ENCODE results near the gene BMP7.
"Not testable (repeated sequence)": the region's sequence is repeated elsewhere in the genome, so short reads cannot be mapped to it uniquely, and the experiment has no call there.

BMP7 gene

GRCh38 chr20:57163041-57163440 is 103.4 kb downstream of the BMP7 start:
- DNase-seq, result no peak

- DNase-seq, result no peak
These were observed 104.1 kb downstream of the BMP7 start for GRCh38 chr20:57162362-57162652.

- no peak for DNase-seq
These were observed 104.7 kb downstream of the BMP7 start for GRCh38 chr20:57161478-57162361.

GRCh38 chr20:57160985-57161384 is 105.5 kb downstream of the BMP7 start:
- DNase-seq, result no peak

GRCh38 chr20:57159945-57160610 is 106.4 kb downstream of the BMP7 start:
- no peak for DNase-seq

GRCh38 chr20:57159193-57159851 is 107.1 kb downstream of the BMP7 start:
- DNase-seq, result no peak

- DNase-seq, result no peak
These were observed 108.0 kb downstream of the BMP7 start for GRCh38 chr20:57158474-57158873.

- DNase-seq, result not testable (repeated sequence)
These were observed 108.7 kb downstream of the BMP7 start for GRCh38 chr20:57157787-57158186.

- no peak for DNase-seq
These were observed 109.2 kb downstream of the BMP7 start for GRCh38 chr20:57157106-57157691.

GRCh38 chr20:57156011-57156729 is 110.3 kb downstream of the BMP7 start:
- DNase-seq, result no peak

- DNase-seq, result no peak
These were observed 111.0 kb downstream of the BMP7 start for GRCh38 chr20:57155415-57155814.

GRCh38 chr20:57153238-57153905 is 113.1 kb downstream of the BMP7 start:
- DNase-seq, result no peak

- no peak for DNase-seq
These were observed 113.9 kb downstream of the BMP7 start for GRCh38 chr20:57152557-57152956.

- DNase-seq, result no peak
These were observed 115.9 kb downstream of the BMP7 start for GRCh38 chr20:57150559-57150958.

- no peak for DNase-seq
These were observed 118.2 kb downstream of the BMP7 start for GRCh38 chr20:57148263-57148662.

- no peak for DNase-seq
These were observed 119.3 kb downstream of the BMP7 start for GRCh38 chr20:57147185-57147584.

GRCh38 chr20:57146155-57146554 is 120.3 kb downstream of the BMP7 start:
- no peak for DNase-seq

GRCh38 chr20:57145089-57145631 is 121.3 kb downstream of the BMP7 start:
- no peak for DNase-seq

- no peak for DNase-seq
These were observed 123.3 kb downstream of the BMP7 start for GRCh38 chr20:57143173-57143572.

GRCh38 chr20:57142667-57143066 is 123.8 kb downstream of the BMP7 start:
- DNase-seq, result no peak

- no peak for DNase-seq
These were observed 124.9 kb downstream of the BMP7 start for GRCh38 chr20:57141492-57141891.

- DNase-seq, result no peak
These were observed 126.0 kb downstream of the BMP7 start for GRCh38 chr20:57140416-57140965.
